Neural cell (in vitro differentiated cells): Measurements from ENCODE around the gene TBC1D3I.
"Not testable (repeated sequence)": the region's sequence is repeated elsewhere in the genome, so short reads cannot be mapped to it uniquely, and the experiment has no call there.

ENCODE experiments used
- POLR2AphosphoS5 ChIP-seq: IDR thresholded peaks from 2 replicates; pipeline ENCODE4 v1.6.1; 2012
- RAD21 ChIP-seq: fragments of 450-650 bp; conservative IDR thresholded peaks from 2 replicates; pipeline ENCODE4 v1.6.1; 2014; ENCODE audit warnings: antibody characterized with exemption, mild to moderate bottlenecking, moderate library complexity
- TAF1 ChIP-seq: IDR thresholded peaks from 2 replicates; pipeline ENCODE4 v1.6.1; 2012; ENCODE audit warnings: low read depth

GRCh38 chr17:36219556-36219955 is 44.8 kb downstream of the TBC1D3I start:
- not testable (repeated sequence) for TF ChIP-seq TAF1, POLR2AphosphoS5, RAD21
